Testis (tissue), 2 donors: ENCODE results near the gene GPLD1.

ENCODE experiments used
- POLR2A ChIP-seq: fragments of 450-650 bp; IDR thresholded peaks from one replicate; pipeline ENCODE4 v1.6.1; 2017; ENCODE audit warnings: antibody characterized with exemption, mild to moderate bottlenecking, moderate library complexity
- TF ChIP-seq, protein P1 (sequence below), 3 experiments: fragments of 450-650 bp in 2 of 3; fragments of 200-600 bp in 1 of 3; sonication (generic) in 1 of 3; IDR thresholded peaks; one replicate each; pipeline ENCODE4 v1.5.1; 2016 to 2019; ENCODE audit warnings: antibody characterized with exemption in 3 of 3, mild to moderate bottlenecking in 2 of 3, moderate library complexity in 1 of 3

DNA sequence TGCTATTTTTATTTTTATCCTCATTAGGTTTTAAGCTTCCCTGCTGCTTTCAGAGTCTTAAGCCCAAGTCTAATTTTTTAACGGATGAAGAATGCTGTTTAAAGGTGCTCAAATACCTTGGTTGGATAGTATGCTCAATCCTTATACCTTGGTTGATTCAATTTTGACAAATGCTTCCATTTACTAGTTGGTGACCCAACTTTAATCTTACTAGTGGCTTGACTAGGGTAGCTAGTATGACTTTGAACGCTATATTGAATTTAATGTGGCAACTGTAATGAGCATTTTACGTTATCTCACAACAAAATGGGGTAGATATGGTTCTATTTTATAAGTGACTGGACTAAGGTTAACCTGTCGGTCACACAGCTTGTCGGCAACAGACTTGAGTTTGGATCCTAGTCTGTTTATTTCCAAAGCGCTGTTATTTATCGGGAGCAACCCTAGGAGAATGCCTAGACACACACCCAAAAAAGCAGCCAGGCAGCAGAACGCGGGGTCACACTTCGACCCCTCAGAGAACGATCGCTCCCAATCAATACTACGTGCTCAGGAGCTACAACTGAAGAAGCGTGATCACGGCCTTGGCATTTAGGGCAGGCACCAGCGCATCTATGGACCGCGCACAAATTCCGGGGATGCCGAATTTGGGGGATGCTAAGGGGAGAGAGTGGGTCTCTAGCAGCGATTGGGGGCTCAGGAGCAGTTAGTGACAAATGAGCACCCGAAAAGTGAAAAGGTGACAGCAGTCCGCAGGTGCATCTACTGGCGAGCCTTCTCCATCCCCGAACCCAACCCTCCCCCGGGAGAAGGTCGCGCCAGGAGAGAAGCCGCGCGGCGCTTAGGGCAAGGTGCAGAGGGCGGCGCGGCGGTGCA lies 4.8 kb upstream of the GPLD1 start:
- TF ChIP-seq, protein P1, sequence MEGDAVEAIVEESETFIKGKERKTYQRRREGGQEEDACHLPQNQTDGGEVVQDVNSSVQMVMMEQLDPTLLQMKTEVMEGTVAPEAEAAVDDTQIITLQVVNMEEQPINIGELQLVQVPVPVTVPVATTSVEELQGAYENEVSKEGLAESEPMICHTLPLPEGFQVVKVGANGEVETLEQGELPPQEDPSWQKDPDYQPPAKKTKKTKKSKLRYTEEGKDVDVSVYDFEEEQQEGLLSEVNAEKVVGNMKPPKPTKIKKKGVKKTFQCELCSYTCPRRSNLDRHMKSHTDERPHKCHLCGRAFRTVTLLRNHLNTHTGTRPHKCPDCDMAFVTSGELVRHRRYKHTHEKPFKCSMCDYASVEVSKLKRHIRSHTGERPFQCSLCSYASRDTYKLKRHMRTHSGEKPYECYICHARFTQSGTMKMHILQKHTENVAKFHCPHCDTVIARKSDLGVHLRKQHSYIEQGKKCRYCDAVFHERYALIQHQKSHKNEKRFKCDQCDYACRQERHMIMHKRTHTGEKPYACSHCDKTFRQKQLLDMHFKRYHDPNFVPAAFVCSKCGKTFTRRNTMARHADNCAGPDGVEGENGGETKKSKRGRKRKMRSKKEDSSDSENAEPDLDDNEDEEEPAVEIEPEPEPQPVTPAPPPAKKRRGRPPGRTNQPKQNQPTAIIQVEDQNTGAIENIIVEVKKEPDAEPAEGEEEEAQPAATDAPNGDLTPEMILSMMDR (IDR thresholded peaks at IDR 0.05) = no peak
- no peak for TF ChIP-seq POLR2A
